ENCODE results near the gene ZSCAN25.
A peak's percentile ranks its signal among the peaks of the same experiment; 100 is the strongest.
"Not testable (repeated sequence)": the region's sequence is repeated elsewhere in the genome, so short reads cannot be mapped to it uniquely, and the experiment has no call there.

The ZSCAN25 gene

GRCh38 chr7:99618726-99619125, 2.0 kb downstream of the ZSCAN25 start:
- DNase-seq = peak; percentile 30

GRCh38 chr7:99619571-99620130, 2.9 kb downstream of the ZSCAN25 start:
- no peak for DNase-seq

GRCh38 chr7:99621271-99621670, 4.5 kb downstream of the ZSCAN25 start:
- no peak for DNase-seq

GRCh38 chr7:99622596-99622995, 5.8 kb downstream of the ZSCAN25 start:
- DNase-seq = no peak

- DNase-seq = peak; percentile 8
These were observed 6.4 kb downstream of the ZSCAN25 start for GRCh38 chr7:99623091-99623693.

GRCh38 chr7:99623702-99624447, 7.1 kb downstream of the ZSCAN25 start:
- DNase-seq = no peak

GRCh38 chr7:99624484-99624883, 7.7 kb downstream of the ZSCAN25 start:
- DNase-seq = no peak

- no peak for DNase-seq
These were observed 8.6 kb downstream of the ZSCAN25 start for GRCh38 chr7:99625321-99625720.

- DNase-seq = no peak
These were observed 9.2 kb downstream of the ZSCAN25 start for GRCh38 chr7:99625961-99626360.

- no peak for DNase-seq
These were observed 9.9 kb downstream of the ZSCAN25 start for GRCh38 chr7:99626661-99627060.

- DNase-seq = no peak
These were observed 10.8 kb downstream of the ZSCAN25 start for GRCh38 chr7:99627513-99627912.

- no peak for DNase-seq
These were observed 12.0 kb downstream of the ZSCAN25 start for GRCh38 chr7:99628471-99629465.

GRCh38 chr7:99629643-99630042, 12.9 kb downstream of the ZSCAN25 start:
- DNase-seq = no peak

GRCh38 chr7:99631295-99632109, 14.8 kb downstream of the ZSCAN25 start:
- DNase-seq = no peak

- not testable (repeated sequence) for DNase-seq
These were observed 20.7 kb downstream of the ZSCAN25 start for GRCh38 chr7:99637414-99637813.

- DNase-seq = no peak
These were observed 22.0 kb downstream of the ZSCAN25 start for GRCh38 chr7:99638731-99639130.

GRCh38 chr7:99639267-99639666, 22.5 kb downstream of the ZSCAN25 start:
- no peak for DNase-seq

GRCh38 chr7:99642027-99642426, 25.3 kb downstream of the ZSCAN25 start:
- no peak for DNase-seq

- no peak for DNase-seq
These were observed 26.7 kb downstream of the ZSCAN25 start for GRCh38 chr7:99643464-99643863.

GRCh38 chr7:99644431-99644830, 27.7 kb downstream of the ZSCAN25 start:
- no peak for DNase-seq

GRCh38 chr7:99645590-99645989, 28.8 kb downstream of the ZSCAN25 start:
- no peak for DNase-seq

- DNase-seq = peak; percentile 2
These were observed 32.1 kb downstream of the ZSCAN25 start for GRCh38 chr7:99648843-99649242.
